Activated T-helper 1 cell treated with Interleukin-2 at 50 U/mL for 16 hours (primary cell): ENCODE measurements around the gene CISD3.

Experiments
- DNase-seq: peaks from one replicate; pipeline ENCODE4 v3.0.0-alpha.2; 2020; ENCODE audit warnings: low read depth

Gene CISD3

DNA sequence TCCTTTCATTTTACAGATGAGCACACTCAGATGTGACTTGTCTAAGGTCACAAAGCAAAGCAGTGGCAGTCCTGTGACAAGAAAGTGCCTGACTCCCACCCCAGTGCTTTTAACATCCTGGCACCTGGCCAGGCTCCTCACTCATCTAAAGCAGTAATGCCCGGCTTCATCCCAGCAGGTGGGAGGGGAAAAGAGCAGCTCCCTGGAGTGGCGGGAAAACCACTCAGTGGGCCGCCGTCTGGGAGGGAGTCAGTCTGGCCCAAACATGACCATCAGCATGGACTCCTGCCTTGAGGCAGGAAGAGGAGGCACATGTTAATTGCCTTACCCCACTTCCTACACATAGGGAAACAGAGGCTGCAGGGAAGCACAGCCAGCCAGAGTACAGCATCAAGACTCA, 15.4 kb downstream of the CISD3 start:
- DNase-seq, result no peak

DNA sequence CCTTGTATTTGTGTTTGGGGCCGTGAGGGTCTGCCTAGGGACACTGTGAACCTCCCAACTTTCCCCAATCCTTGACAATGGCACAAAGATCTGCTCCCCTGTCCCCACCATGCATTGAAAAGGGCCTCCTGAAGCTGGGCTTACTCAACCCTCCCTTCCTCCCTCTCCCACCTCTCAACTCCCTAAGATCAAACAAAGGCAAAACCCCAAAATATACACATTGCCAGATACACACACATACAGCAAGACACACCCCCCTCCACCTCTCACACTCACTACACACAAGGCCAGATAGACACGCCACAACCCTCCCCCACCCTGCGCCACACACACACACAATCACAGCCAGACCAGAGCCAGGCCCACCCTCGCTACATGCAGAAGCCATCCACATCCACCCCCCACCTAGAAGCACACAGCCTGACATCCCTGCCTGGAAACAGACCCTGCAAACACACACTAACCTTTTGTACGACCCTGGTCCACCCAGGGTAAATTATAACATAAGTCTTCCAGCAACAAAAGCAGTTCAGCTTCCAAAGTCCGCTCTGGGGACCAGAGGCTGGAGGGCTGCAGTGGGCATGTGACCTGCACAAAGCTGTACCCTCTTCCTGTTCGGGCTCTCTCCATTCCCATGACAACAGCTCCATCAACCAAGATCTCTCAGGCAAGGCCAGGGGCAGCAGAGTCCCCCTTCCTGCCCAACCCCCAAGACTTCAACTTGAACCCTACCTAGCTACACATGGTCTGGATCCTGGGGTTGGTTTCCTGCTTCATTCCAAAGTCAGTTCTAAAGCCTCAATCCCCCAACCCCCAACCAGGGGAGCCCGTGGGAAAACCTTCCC, 16.1 kb downstream of the CISD3 start:
- DNase-seq, result no peak

DNA sequence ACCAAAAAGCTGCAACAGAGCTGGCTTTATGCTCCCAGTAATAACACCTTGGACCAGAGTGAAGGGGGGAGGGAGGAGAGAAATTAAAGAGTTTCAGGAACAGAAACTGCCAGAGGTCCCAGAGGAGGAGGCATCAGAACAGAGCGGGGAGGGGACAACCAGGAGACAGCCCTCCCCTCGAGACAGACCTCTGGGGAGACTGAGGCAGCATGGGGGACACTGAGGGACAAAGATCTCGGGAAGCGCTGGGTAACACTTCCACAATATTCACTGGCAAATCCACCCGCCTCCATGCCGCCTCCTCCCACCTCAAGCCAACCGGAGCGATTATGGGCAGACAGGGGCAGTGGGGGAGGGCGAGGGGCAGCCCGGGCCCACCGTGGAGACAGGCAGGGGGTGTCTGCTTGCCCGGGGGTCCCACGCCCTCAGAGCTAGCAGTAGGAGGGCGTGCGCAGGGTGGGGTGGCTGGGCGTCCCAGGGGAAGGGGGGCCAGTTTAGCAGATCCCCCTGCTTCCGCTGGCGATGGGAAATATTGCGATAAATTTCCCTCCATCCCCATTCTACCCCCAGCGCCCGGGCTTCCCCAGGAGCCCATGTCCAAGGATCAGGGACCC, 16.8 kb downstream of the CISD3 start:
- DNase-seq, result no peak

DNA sequence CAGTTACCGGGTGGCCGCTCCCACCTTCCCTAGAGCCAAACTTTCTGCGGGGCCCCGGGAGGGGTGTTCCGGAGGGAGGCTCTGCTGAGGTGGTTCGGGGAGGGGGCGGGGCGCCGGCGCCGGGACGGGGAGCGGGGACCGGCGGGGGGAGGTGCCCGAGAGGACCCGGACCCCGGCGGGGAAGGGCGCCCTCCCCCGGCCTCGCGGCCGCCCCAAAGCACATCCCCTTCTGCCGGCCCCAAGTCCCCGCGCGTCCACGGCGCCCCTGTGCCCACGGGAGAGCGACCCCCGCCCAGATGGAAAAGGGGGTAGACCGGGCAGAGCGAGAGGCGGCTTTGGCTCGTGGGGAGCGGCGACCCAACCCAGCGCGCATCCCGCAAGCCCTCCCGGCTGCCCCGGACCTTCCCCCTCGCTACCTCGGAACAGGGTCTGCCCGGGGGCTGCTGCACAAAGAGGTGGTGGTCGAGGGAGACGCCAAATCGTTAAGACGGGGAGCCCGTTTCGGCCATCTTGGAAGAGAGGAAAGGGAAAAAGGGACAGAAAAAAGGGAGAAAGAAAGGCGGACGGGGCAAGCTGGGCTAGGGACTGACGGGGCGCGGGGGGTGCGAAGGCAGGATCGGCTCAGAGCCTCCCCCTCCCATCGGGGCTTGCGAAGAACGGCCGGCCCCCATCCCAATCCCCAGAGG, 17.5 kb downstream of the CISD3 start:
- no peak for DNase-seq

DNA sequence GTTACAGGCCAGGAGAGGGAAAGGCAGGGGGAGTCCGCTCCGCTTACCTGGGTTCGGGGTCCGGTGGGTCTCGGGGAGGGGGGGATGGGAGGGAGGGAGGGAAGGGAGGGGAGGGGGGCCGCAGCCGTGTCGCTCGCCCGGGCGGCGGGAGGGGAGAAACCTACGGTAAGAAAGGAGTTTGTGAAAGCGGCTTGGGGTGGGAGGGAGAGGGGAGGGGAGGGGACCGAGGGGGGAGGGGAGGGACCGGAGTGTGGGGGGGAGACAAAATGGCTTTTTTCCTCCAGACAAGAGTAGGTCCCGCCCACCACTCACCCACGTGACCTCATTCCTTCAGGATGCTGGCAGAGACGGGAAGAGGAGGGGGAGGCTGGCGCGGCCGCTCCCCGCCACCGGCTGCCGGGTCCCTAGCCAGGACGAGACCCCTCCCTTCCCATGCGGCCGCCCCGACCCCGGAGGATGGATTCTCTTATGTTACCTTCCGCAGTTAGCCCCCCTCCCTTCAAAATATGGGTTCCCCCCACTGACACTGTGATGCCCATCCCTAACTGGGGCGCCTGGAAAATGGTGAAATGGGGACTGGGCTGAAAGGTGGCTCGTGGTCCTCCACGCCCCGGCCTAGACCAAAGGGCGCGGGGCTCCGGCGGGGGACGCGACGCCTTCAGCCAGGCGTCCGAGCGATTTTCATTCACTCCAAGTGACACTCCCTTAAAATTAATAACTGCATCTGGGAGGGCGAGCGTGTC, 18.2 kb downstream of the CISD3 start, which contains the start of gene PCGF2:
PCGF2 (minus strand) TSS at position 188 of the 743 bp plus-strand sequence. CDS start 7,934 bp downstream, outside the sequence.
- no peak for DNase-seq

DNA sequence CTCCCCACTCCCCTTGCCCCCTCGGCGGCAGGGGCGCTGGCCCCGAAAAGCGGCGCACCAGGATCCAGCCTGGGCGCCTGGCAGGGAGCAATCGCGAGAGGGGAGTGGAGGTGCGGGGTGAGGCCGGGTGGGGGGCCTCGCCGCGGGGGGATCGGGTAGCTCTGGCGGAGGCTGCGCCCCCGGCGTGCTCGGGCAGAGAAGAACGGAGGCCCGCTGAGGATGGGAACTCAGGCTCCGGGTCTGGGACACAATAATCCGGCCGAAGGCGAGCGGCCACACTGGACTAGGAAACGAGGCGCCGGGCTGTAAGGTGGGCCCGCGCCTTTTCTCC, 18.7 kb downstream of the CISD3 start:
- DNase-seq, result no peak

DNA sequence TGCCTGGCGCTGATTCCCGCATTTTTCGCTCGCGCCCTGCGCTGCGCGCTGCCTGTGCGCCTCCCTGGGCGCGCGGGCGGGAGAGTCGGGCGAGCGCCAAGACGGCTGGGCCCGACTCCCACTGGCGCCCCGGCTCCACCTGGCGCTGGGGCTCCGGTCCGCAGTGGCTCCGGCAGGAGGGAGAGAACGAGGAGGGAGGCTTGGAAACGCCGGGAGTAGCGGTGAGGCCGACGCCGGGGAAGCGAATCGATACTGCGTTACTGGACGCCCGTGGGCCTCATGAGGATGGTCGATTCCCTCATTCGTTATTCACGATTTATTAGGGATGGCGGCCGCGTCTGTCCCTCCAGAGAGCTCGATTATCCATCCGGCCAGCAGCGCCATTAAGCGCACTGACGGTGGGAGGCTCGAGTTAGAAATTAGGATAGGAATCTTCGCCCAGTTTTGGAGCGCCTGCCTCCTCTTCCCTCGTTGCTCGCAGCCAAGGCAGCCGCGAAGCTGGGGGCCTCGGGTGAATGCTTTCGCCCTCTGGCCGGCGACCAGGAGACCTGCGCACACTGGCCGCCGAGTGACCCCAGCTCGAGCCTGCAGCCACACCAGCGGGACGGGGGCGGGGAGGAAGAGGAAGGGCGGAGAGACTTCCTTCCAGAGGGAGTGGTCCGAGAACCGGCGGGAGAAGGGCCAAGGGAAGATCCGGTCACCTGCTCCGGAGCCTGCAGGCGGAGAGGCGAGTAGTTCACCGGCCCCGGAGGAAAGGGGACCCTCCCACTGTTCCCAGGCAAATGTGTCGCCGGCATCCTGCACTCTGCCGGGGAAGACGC, 19.3 kb downstream of the CISD3 start:
- DNase-seq, result no peak

DNA sequence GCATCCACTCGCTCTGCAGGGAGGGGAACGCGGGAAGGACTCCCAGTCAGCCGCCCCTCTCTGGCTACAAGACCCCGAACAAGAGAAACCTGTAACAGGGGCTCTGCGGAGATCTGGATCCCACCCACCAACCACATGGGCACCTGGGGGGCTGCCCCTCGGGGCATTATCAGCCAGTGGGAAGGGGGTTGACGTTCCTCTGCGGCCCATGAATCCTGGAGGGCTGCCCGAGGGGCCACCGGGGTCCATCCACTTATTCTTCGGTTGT, 19.8 kb downstream of the CISD3 start:
- no peak for DNase-seq

DNA sequence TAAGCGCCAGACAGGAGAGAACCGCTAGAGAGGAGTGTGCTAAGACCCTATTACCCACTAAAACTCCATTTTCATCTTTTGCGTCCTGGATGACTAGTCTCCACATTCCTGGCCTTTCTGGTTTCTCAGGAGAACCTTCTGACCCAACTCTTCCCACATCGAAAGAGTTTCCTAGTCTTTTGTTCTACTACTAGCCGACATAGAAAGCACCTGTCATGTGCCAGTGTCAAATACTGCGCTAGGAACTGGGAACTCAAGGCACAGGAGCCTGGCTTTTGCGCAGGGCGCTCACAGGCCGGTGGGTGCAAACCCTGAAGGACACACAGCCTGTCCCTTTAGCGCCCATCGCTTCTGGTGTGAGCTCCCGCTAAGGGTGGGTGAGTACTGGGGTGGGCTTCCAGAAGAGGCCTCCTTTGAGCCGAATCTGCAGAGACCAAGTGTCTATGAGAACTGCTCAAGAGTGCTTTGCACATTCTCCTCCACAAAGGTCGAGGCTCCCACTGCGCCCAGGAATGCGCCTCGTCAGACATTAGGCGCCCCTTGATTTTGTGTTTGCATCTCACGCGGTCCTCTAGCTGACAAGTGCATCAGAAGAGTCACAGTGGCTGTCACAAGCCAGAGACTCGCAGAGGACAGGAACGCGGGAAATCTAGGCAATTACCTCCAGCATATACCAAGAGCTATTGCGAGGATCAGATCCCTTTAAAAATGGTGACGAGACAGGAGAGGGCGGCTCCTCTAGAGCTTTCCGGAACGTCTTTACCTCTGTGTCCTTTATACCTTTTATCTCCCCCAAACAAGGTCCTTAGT, 20.4 kb downstream of the CISD3 start:
- no peak for DNase-seq

DNA sequence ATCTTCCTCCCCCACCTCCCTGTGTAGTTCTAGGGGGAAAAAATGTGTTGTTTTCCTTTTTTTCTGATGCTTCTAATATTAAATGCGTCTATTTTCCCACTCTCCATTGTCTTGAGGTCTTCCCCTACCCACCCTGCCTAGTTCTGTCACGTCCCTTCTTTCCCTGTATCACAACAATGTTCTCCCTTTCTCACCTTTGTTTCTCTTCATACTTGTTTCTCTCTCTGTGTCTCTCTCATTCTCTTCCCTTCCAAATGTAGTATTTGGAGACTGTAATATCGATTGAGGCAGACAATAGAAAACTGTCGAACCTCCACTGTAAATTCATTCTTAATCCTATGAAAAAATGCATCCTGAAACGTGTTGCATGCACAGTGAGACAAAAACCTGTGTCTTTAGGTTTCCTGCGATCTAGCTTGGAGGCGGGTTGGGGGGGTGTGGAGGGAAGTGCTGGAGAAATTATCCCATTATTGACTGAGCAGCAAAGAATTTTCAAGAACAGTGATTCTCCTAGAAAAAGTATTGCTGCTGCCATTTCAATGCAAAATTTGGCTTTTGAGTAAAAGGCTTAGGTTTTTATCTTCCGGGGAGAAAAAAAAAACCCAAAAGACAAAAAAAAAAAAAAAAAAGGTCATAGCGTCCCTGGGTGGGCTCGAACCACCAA, 21.1 kb downstream of the CISD3 start:
- no peak for DNase-seq

DNA sequence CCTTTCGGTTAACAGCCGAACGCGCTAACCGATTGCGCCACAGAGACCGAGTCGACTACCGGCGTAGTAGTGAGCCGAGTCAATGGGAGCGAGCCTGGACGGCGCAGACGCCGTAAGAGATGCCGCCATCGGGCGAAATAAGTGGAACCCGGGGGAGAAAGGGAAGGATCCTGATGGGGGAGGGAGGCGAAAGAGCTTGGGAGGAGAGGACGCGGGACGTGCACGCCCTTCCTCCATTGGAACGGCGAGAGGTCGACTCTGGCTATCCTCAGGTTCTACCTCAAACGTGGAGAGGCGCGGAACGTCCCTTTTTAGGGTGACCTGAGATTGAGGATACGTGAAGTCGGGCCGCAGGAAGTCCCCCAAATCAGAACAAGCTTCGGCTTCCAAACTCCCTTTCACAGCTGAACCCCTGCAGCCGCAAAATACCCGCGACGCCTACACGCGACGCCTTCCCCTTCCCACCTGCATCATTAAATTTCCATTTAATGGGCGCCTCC, 21.7 kb downstream of the CISD3 start:
- peak; percentile 72 for DNase-seq

DNA sequence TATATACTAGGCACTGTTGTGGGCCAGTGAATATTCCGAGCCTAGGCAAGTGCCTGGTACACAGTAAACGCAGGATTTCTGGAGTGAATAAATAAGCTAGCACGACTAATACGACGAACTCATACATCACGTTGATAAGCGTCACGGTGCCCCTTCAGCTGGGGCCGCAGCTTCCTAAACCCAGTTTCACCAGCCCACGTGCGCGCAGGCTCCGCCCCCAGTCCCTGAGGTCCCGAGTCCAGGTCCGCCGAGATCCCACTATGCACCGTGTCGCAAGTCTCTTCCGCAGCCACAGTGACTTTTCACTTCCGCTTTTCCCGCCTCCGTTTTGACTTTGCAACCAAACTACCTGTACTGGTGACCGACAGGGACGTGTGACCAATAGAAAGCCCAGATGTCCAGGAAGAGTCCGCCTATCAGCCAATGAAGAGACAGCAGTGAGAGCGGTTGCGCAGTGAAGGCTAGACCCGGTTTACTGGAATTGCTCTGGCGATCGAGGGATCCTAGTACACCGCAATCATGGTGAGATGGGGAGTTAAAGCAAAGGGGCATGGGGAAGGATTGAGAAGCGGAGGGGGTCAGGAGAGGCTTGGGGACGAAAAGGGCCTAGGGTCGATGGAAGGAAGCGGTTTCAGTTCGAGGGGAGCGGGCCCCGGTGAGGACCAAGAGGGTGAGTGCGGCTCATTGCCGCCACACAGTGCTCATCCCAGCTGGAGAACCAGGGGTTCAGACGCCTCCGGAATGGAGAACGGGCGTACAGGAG, 22.3 kb downstream of the CISD3 start, which contains the start of gene PSMB3:
PSMB3 (plus strand) TSS at position 434 of the 763 bp plus-strand sequence; CDS start at position 520, 86 bp downstream.
- peak; percentile 91 for DNase-seq

DNA sequence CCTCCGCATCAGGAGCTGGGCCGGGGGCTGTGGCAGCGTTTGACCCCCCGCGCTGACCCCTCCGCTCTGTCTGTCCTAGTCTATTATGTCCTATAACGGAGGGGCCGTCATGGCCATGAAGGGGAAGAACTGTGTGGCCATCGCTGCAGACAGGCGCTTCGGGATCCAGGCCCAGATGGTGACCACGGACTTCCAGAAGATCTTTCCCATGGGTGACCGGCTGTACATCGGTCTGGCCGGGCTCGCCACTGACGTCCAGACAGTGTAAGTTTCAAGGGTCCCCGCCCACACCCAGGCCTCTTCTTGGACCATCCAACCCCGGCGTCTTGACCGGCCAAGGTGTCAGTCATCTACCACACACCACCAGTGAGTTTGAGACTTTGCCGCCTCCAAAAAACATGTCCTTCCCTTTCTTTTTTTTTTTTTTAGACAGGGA, 22.9 kb downstream of the CISD3 start:
- DNase-seq, result no peak

DNA sequence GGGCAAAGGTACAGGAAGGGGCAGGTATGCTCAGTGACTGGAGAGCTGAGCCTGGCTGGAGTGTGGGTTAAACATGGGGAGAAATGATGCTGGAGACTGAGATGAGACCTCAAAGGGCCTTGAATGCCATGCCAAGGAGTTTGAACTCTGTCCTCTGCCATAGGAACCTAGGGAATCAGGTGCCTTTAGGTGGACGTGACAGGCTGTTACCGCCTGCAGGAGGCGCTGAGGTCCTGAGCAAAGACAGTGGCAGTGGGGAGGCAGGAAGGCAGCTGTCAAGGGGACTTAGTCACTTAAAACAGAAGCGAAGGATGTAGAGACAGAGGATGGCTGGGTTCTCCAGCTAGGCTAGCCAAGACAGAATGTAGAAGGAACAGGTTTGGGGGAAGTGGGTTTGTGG, 31.5 kb downstream of the CISD3 start:
- no peak for DNase-seq

DNA sequence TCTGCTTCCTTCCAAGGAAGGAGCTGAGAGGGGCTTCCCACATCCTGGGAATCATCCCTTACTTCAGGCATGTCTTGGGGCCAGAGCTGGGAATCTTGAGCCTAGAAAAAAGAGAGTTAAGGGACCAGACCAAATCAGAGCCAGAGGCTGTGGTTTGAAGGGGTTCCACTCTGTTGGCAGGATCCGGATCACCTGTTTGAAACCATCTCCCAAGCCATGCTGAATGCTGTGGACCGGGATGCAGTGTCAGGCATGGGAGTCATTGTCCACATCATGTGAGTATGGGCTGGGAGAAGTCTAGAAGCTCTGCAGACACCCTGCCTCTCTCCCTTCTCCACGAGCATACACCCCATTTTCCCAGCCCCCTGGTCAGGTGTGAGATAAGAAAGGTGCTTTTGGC, 32.1 kb downstream of the CISD3 start:
- DNase-seq, result no peak

DNA sequence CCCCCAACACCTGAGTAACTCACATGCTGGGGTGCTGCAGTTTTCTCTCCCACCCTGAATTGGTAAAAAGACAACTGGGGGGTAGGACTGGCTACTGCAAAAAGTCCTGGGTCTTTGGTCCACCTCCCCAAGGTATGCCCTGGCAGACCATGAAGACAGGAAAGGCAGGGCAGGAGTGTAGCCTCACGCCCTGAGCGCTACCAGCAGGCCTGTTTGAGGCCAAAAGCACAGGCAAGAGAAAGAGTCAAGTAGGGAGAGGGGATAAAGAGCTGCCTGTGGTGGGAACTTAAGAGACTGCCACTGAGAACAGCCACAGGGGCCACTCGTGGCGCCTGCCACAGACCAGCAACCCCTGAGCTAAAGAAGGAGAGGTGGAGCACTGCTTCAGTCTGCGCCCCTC, 36.2 kb downstream of the CISD3 start:
- no peak for DNase-seq

DNA sequence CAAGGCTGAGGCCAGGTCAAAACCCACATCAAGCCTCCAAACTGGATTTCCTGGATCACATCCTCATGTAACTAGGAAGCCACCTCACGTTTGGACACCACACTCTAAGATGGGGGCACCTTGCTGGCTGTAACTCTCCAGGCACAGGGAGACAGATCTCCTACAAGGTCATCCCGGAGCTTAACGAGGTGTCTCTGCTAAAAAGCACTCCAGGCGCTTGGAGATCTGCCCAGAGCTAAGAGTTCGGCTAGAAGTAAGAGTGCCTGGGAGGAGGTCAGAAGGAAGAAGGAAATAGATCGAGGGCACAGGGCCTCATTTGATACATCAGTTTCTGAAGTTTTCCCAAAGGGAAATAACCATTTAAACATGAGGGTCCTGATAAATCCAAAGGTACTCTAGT, 38.3 kb downstream of the CISD3 start:
- DNase-seq, result no peak

DNA sequence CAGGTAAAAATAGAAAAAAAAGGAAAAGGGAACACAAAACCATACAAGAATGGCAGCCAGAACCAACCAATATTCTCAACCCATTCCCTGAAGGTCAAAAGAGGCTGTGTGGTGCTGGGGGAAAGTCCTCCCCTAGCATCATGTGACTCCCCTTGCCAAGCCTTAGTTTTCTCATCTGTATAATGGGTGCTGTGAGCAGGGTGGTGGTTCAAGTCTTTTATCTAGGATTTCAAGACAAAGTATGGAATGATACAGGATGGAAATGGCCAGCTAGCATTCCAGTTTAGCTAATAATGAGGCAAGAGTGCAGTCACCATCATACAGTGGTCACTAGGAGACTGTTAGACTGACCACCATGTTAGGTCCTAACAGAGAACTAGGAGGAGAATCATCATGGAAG, 43.1 kb downstream of the CISD3 start:
- DNase-seq, result no peak

DNA sequence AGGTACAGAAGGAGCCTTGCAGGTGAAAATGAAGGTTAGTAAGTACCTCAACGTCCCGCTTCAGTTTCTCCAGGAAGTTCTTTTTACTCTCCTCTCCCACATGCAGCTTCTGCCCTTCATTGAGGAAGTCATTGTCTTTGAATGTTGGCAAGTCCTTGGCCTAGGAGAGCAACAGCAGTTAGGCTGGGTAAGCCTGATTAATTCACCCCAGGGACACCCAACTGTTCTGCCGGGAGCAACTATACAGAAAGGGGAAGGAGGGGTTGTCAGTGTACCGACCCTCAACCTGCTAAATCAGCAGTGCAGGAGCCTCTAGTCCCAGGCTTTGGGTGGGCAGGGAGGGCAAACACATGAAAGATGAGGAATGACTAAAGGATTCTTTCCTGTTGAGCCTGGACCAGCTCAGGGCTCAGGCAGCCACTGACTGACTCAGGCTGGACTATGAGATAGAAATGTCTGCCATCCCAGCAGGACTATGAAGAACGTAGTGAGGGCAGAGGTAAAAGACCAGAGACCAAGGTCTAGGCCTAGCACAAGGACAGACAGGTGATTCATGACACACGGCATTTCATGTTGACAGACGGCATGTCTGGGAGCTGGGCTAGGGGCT, 47.6 kb downstream of the CISD3 start:
- no peak for DNase-seq
